Colonic mucosa (tissue), 4 donors: ENCODE data around the gene IL17RD. TPM values are rescaled to one million over a fixed set of nuclear protein-coding genes. Genes with fewer than 3 reads are reported as not detected.

Experiments
- DNase-seq: peaks from one replicate; pipeline ENCODE4 v3.0.0-alpha.2; 2020
- H3K27ac ChIP-seq: fragments of 200-600 bp; one replicate; pipeline ENCODE4 v1.8.0; 2021
- H3K27me3 ChIP-seq: fragments of 200-600 bp; one replicate; pipeline ENCODE4 v1.8.0; 2021
- H3K36me3 ChIP-seq: fragments of 200-600 bp; one replicate; pipeline ENCODE4 v1.8.0; 2021
- H3K4me1 ChIP-seq: fragments of 200-600 bp; one replicate; pipeline ENCODE4 v1.8.0; 2021; ENCODE audit warnings: mild to moderate bottlenecking
- H3K4me3 ChIP-seq: fragments of 200-600 bp; one replicate; pipeline ENCODE4 v1.8.0; 2021
- H3K9ac ChIP-seq, 2 donors: one replicate each; pipeline ENCODE4 v1.7.0; 2013; ENCODE audit warnings: control low read depth in 2 of 2, low read depth in 2 of 2, low read length in 2 of 2
- H3K9me3 ChIP-seq: fragments of 200-600 bp; one replicate; pipeline ENCODE4 v1.8.0; 2021
- CTCF ChIP-seq: fragments of 200-600 bp; IDR thresholded peaks from one replicate; pipeline ENCODE4 v1.8.0; 2022; ENCODE audit warnings: antibody characterized with exemption, mild to moderate bottlenecking
- intact Hi-C: fragments of 100-400 bp; cut with DNase I; formaldehyde crosslinking; loops from one replicate; pipeline ENCODE4 v1.14.1; 2022
- total RNA-seq, 2 donors: library from RNA; stranded (reverse); fragmentation: NEBNext Ultra II Directional in 1 of 2; extraction: Animal tissue kit (Norgen Biotek cat#: 25700) in 1 of 2; gene quantifications; one replicate each; pipeline ENCODE4 v1.2.1, GENCODE V29; 2021
- donor health status: healthy.
- donor health status: DM: no; HTN: no; CAD: no.
- donor health status: DM: no; HTN: no; CAD: no.

The IL17RD gene
- total RNA-seq, 2 donors from 2014 or later, result 2.0 to 5.6 TPM

- H3K27me3 ChIP-seq, result no peaks in the 10 kb centered on the region
- DNase-seq, result no peak
- H3K4me3 ChIP-seq, result no peak overlapping the region
- peaks cover 10% of the 10 kb centered on the region for H3K4me1 ChIP-seq
- no peak overlapping the region for H3K27ac ChIP-seq
- intact Hi-C loops, result no loop called here
- no peaks in the 10 kb centered on the region for H3K36me3 ChIP-seq
- H3K9me3 ChIP-seq, result no peaks in the 10 kb centered on the region
- TF ChIP-seq CTCF, result no peak
- H3K9ac ChIP-seq, result no peak overlapping the region
Observed at GRCh38 chr3:57158813-57159738, 6.1 kb downstream of the IL17RD start.

GRCh38 chr3:57158325-57158724 is 6.8 kb downstream of the IL17RD start:
- Histone ChIP-seq H3K9me3 (no peaks in the 10 kb centered on the region), H3K27me3 (no peaks in the 10 kb centered on the region), H3K27ac (no peak overlapping the region), H3K9ac (no peak overlapping the region), H3K36me3 (no peaks in the 10 kb centered on the region), H3K4me3 (no peak overlapping the region), H3K4me1 (peaks cover 10% of the 10 kb centered on the region)
- no peak for TF ChIP-seq CTCF
- DNase-seq, result no peak
- intact Hi-C loops, result no loop called here

- H3K36me3 ChIP-seq, result no peaks in the 10 kb centered on the region
- no peaks in the 10 kb centered on the region for H3K9me3 ChIP-seq
- no peaks in the 10 kb centered on the region for H3K27me3 ChIP-seq
- no peak for TF ChIP-seq CTCF
- peaks cover 10% of the 10 kb centered on the region for H3K4me1 ChIP-seq
- DNase-seq, result no peak
- no peak overlapping the region for H3K9ac ChIP-seq
- H3K4me3 ChIP-seq, result no peak overlapping the region
- H3K27ac ChIP-seq, result no peak overlapping the region
- intact Hi-C loops, result no loop called here
Observed at GRCh38 chr3:57157545-57157944, 7.6 kb downstream of the IL17RD start.

- no peak for TF ChIP-seq CTCF
- no peaks in the 10 kb centered on the region for H3K27me3 ChIP-seq
- H3K36me3 ChIP-seq, result no peaks in the 10 kb centered on the region
- no peak overlapping the region for H3K4me3 ChIP-seq
- H3K27ac ChIP-seq, result no peak overlapping the region
- peaks cover 6% of the 10 kb centered on the region for H3K4me1 ChIP-seq
- H3K9ac ChIP-seq, result no peak overlapping the region
- no peak for DNase-seq
- intact Hi-C loops, result no loop called here
- H3K9me3 ChIP-seq, result no peaks in the 10 kb centered on the region
Observed at GRCh38 chr3:57155310-57155643, 9.9 kb downstream of the IL17RD start.

- DNase-seq, result no peak
- TF ChIP-seq CTCF, result no peak
- H3K4me1 ChIP-seq, result peaks cover 6% of the 10 kb centered on the region
- H3K27ac ChIP-seq, result no peak overlapping the region
- no peaks in the 10 kb centered on the region for H3K27me3 ChIP-seq
- intact Hi-C loops, result no loop called here
- H3K36me3 ChIP-seq, result no peaks in the 10 kb centered on the region
- no peak overlapping the region for H3K9ac ChIP-seq
- no peak overlapping the region for H3K4me3 ChIP-seq
- no peaks in the 10 kb centered on the region for H3K9me3 ChIP-seq
Observed at GRCh38 chr3:57154470-57155309, 10.5 kb downstream of the IL17RD start.
